Karpas-422 (cell line): ENCODE results near the gene PGA5. TPM values are rescaled to one million over a fixed set of nuclear protein-coding genes. Genes with fewer than 3 reads are reported as not detected.

ENCODE experiments used
- DNase-seq: peaks from one replicate; pipeline ENCODE4 v3.0.0-alpha.2; 2015
- H2AFZ ChIP-seq: fragments of 200-600 bp; sonication (generic); 2 replicates; pipeline ENCODE4 v1.6.1; 2014; ENCODE audit warnings: antibody characterized with exemption, low read length, mixed read lengths
- H3K27ac ChIP-seq: fragments of 200-600 bp; sonication (generic); 2 replicates; pipeline ENCODE4 v1.5.1; 2014; ENCODE audit warnings: mild to moderate bottlenecking, low read length, moderate library complexity
- H3K27me3 ChIP-seq: fragments of 200-600 bp; sonication (generic); 2 replicates; pipeline ENCODE4 v1.6.1; 2014; ENCODE audit warnings: low read length, mixed read lengths
- H3K36me3 ChIP-seq: fragments of 200-600 bp; sonication (generic); 2 replicates; pipeline ENCODE4 v1.6.1; 2014; ENCODE audit warnings: low read length, mixed read lengths; ENCODE audit not compliant: insufficient read depth
- H3K4me1 ChIP-seq: fragments of 200-600 bp; sonication (generic); 2 replicates; pipeline ENCODE4 v1.6.1; 2014; ENCODE audit warnings: mild to moderate bottlenecking, low read length, mixed read lengths
- H3K4me2 ChIP-seq: fragments of 200-600 bp; sonication (generic); 2 replicates; pipeline ENCODE4 v1.6.1; 2014; ENCODE audit warnings: low read length, low read depth, mild to moderate bottlenecking; ENCODE audit not compliant: poor library complexity, severe bottlenecking
- H3K4me3 ChIP-seq: fragments of 200-600 bp; sonication (generic); 2 replicates; pipeline ENCODE4 v1.5.1; 2014; ENCODE audit warnings: mild to moderate bottlenecking, antibody characterized with exemption, low read length, mixed read lengths
- H3K79me2 ChIP-seq: fragments of 200-600 bp; sonication (generic); 2 replicates; pipeline ENCODE4 v1.6.1; 2014; ENCODE audit warnings: mild to moderate bottlenecking, low read length, mixed read lengths
- H3K9ac ChIP-seq: fragments of 200-600 bp; sonication (generic); 2 replicates; pipeline ENCODE4 v1.6.0; 2014; ENCODE audit warnings: low read length
- H3K9me2 ChIP-seq: fragments of 200-600 bp; sonication (generic), shearing (Covaris generic); replicated peaks from 2 replicates; pipeline ENCODE4 v1.6.0; 2014; ENCODE audit warnings: mild to moderate bottlenecking, low read length, moderate library complexity; ENCODE audit not compliant: insufficient read depth
- H3K9me3 ChIP-seq: fragments of 300-700, 200-600 bp; sonication (generic); 2 replicates; pipeline ENCODE4 v1.6.1; 2014; ENCODE audit warnings: low read length, mixed read lengths
- H4K20me1 ChIP-seq: fragments of 200-600 bp; sonication (generic); 2 replicates; pipeline ENCODE4 v1.6.1; 2014; ENCODE audit warnings: mild to moderate bottlenecking, antibody characterized with exemption, low read length, low read depth; ENCODE audit not compliant: insufficient read depth
- total RNA-seq: library from RNA; depleted of rRNA; stranded (reverse); fragments of >200 nt; shearing (Covaris generic); gene quantifications from 2 replicates; pipeline ENCODE4 v1.2.3, GENCODE V29; 2014; ENCODE audit warnings: low replicate concordance; rRNA removed

PGA5 gene
- total RNA-seq, 1 experiment from 2014 or later, result not detected

GRCh38 chr11:61298663-61299244 is 57.8 kb downstream of the PGA5 start:
- Histone ChIP-seq H3K4me1 (peaks cover 15% of the 10 kb centered on the region), H3K4me3 (no peak overlapping the region), H3K9ac (no peak overlapping the region), H3K9me2 (no peaks in the 10 kb centered on the region), H3K36me3 (peaks cover 22% of the 10 kb centered on the region; the same call in 1 of the 2 replicates), H3K27me3 (no peaks in the 10 kb centered on the region), H2AFZ (no peak overlapping the region), H3K27ac (no peak overlapping the region), H4K20me1 (0 out of 2 replicates have a peak, but pooled peaks cover 3% of the 10 kb centered on the region), H3K79me2 (no peaks in the 10 kb centered on the region), H3K4me2 (no peak overlapping the region), H3K9me3 (no peaks in the 10 kb centered on the region)
- DNase-seq, result no peak

Other genes starting within 250 kb of the PGA5 start
- gene CD5, start 138.7 kb upstream of the PGA5 start, total RNA-seq, result not detected in 2 replicates
- 11.3 and 13.8 TPM in 2 replicates for gene VPS37C, start 79.7 kb upstream of the PGA5 start, total RNA-seq
- gene PGA3, start 37.7 kb upstream of the PGA5 start, total RNA-seq, result not detected in 2 replicates
- gene PGA4, start 18.8 kb upstream of the PGA5 start, total RNA-seq, result not detected in 2 replicates
- gene VWCE, start 54.1 kb downstream of the PGA5 start, total RNA-seq, result 0.07 and 0.32 TPM in 2 replicates
- 100 and 163 TPM in 2 replicates for gene DDB1, start 91.9 kb downstream of the PGA5 start, total RNA-seq
- gene TKFC, start 92.1 kb downstream of the PGA5 start, total RNA-seq, result 72.6 and 92.4 TPM in 2 replicates
- gene CYB561A3, start 120.7 kb downstream of the PGA5 start, total RNA-seq, result 43.8 and 51.3 TPM in 2 replicates
- 27.2 and 70.3 TPM in 2 replicates for gene TMEM138, start 121.2 kb downstream of the PGA5 start, total RNA-seq
- gene TMEM216, start 151.4 kb downstream of the PGA5 start, total RNA-seq, result 33.1 and 54.9 TPM in 2 replicates
- 50.0 and 64.1 TPM in 2 replicates for gene CPSF7, start 188.8 kb downstream of the PGA5 start, total RNA-seq
- gene SDHAF2, start 188.9 kb downstream of the PGA5 start, total RNA-seq, result 25.3 and 27.6 TPM in 2 replicates